SK-N-SH (cell line): ENCODE data around the gene METTL21A.

Experiments
- MXI1 ChIP-seq: IDR thresholded peaks from 2 replicates; pipeline ENCODE4 v1.6.1; 2012; ENCODE audit warnings: mild to moderate bottlenecking, low read depth, low read length, improper control_type of control experiment
- RAD21 ChIP-seq: IDR thresholded peaks from 2 replicates; pipeline ENCODE4 v1.6.1; 2012; ENCODE audit warnings: mild to moderate bottlenecking, low read length

DNA sequence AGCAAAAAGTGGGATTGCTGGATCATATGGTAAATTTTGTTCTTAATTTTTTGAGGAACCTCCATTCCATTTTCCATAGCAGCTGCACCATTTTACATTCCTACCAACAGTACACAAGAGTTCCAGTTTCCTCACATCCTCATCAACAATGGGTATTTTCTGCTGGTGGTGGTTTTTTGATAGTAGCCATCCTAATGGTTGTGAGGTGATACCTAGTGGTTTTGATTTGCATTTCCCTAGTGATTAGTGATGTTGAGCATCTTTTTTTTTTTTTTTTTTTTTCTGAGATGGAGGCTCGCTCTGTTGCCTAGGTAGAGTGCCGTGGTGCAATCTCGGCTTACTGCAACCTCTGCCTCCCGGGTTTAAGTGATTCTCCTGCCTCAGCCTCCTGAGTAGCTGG, 30.5 kb downstream of the METTL21A start:
- TF ChIP-seq RAD21 (no peak), MXI1 (no peak)
